NCI-H187 treated with DMSO at 0.1 percent for 48 hours (cell line): ENCODE results near the gene ATP2C2.
"Not testable (repeated sequence)": the region's sequence is repeated elsewhere in the genome, so short reads cannot be mapped to it uniquely, and the experiment has no call there.

Experiments used
- DNase-seq: peaks from one replicate; lab custom pipeline; 2025; lab: John Stamatoyannopoulos, UW

The ATP2C2 gene

DNA sequence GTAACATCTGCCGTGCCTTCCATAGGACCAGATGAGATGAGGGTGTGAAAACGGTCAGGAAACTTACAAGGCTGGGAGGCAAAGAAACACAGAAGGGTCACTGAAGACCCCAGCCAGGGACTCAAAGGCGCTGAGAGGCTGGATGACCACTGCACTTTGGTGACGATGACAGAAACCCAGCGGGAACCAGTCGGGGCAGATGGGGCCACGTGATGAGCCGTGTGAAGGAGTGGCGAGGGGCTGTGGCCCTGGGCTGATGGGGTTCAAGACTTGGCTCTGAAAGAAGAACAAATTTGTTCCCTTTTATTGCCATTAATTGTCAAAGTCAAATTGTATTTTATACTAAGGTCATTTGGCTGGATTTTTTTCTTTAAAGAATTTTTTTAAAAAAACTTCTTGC, 28.6 kb upstream of the ATP2C2 start:
- no peak for DNase-seq

DNA sequence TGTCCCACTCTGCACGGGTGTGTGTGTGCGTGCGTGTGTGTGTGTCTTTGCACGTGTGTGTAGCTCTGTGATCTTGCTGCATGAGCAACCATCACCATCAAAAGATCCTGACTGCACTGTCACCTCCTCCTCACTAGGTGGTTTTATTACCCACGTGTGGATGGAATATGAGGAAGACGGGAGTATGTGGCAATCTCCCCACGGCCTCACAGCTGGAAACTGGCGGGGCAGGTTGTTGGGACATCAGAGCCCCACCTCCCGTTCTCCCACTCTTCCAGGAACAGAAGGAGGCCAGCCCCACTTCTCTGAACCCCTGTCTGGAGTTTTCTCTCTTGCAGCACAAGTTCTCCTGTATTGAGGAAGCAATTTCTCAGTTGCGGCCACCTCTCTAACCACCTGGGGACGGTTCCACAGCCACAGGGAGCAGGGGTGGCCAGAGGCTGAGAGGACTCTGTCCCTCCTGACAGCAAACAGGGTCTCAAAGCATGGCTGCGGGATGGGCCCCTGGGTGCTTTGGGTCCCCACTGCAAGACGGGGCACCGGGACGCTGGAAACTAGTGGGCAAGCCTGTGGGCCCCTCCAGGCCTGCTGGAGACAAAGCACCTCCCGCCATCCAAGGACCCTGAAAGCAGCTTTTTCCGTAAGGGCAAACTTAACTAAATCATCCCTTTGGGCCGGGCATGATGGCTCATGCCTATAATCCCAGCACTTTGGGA, 27.9 kb upstream of the ATP2C2 start:
- DNase-seq: no peak

GRCh38 chr16:84341528-84342295, 26.6 kb upstream of the ATP2C2 start:
- DNase-seq: no peak

- not testable (repeated sequence) for DNase-seq
Observed at GRCh38 chr16:84343800-84344199, 24.5 kb upstream of the ATP2C2 start.

- no peak for DNase-seq
Observed at GRCh38 chr16:84344781-84345180, 23.6 kb upstream of the ATP2C2 start.

DNA sequence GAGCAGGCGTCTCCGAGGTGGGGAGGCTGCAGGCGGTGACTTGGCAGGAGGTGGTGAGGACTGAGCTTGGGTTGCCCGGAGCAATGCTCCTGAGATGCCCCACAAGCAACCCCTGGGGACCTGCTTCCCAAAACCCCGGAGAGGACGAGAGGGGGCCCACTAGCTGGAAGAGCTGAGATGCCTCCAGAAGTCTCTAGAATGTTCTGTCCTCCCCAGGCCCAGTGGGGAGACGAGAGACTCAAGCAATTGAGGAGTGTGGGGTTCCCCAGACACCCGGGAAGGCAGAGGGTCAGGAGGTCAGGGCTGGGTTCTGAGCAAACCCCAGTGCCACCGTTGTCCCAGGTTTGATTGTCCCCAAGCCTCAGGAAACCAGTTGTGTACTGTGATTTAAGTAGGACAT, 21.2 kb upstream of the ATP2C2 start:
- no peak for DNase-seq

DNA sequence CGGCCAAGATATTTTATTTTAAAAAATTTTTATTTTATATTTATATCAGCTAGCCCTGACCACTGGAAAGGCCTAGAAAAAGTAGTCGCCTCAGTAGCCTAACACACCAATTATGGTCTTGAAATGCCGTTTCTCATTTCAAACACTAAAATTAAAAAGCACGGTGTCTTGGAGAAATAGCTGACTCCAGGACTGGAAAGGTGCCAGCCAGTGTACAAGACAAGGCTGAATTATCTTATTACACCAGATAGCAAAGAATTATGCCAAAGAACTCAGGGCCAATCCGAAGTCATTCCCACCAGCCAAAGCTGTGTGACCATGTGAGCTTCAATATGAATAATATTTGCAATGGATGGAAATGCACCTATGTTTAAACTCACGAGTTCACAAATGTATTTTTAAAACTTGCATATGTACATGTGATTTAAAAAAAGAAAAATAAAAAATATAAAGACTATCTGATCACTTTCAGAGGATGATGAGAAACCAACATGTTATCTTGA, 19.9 kb upstream of the ATP2C2 start:
- no peak for DNase-seq

- no peak for DNase-seq
Observed at GRCh38 chr16:84349862-84350684, 18.3 kb upstream of the ATP2C2 start.

DNA sequence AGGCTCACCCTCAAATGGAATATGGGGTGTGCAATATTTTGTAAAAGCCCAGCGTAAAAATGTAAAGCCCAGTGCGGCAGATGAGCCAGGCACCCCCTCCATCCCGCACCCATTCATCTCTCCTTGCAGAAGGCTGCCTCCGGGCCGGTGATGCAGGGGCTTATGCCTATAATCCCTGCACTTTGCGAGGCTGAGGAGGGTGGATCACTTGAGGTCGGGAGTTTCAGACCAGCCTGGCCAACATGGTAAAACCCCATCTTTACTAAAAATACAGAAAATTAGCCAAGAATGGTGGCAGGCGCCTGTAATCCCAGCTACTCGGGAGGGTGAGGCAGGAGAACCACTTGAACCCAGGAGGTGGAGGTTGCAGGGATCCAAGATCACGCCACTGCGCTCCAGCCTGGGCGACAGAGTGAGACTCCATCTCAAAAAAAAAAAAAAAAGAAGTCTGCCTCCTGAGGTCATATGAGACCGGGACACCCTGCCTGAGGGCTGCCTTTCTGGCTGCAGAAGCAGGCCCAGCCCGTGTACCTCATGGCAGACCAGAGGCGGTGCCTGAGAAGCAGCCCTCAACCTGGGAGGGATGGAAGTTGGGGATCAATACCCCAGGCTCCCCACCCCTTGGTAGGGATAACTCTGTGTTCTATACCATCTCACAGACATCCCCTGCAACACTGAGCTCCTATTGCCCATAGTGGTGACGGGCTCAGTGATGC, 17.5 kb upstream of the ATP2C2 start:
- DNase-seq: no peak

DNA sequence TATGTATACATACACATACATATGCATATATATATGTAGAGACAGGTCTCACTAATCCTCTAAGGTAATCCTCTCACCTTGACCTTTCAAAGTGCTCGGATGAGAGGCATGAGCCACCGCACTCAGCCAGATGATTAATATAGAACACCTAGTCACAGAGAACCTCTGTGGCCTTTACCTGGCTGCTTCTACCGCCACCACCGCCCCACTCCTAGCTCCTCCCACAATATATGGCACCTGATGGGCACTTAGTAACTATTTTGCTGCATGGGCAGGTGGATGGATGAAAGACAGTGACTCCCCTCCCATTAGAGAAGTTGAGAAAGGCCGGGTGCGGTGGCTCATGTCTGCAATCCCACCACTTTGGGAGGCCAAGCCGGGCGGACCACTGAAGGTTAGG, 16.7 kb upstream of the ATP2C2 start:
- DNase-seq: no peak

- DNase-seq: no peak
Observed at GRCh38 chr16:84354306-84354705, 14.0 kb upstream of the ATP2C2 start.

GRCh38 chr16:84355149-84355548, 13.2 kb upstream of the ATP2C2 start:
- no peak for DNase-seq

- DNase-seq: no peak
Observed at GRCh38 chr16:84356176-84356575, 12.2 kb upstream of the ATP2C2 start.

DNA sequence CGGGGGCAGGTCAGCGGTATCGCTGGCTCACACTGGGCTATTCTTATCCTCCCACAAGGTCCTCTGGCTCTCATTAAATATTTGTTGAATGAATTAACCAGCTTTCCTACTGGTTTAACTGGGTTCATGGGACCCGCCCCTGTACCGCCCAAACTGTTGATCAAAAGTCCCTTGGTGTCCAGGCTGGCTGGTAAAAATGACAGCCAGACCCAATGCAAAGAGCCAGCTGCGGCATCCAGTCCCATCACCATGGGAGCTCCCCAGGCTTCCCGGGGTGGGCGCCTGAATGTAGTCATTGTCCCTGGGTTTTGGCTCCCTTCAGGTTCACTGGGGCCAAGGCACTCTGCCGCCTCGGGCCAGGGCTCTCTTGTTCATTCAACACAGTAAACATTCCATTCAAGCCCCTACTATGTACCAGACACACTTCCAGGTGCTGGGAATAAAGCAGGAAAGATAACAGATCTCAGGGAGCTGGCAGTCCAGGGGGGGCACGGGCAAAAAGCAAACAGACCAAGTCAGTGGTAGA, 11.7 kb upstream of the ATP2C2 start:
- DNase-seq: no peak

GRCh38 chr16:84357191-84357651, 11.1 kb upstream of the ATP2C2 start:
- no peak for DNase-seq

GRCh38 chr16:84358601-84359295, 9.6 kb upstream of the ATP2C2 start:
- no peak for DNase-seq

DNA sequence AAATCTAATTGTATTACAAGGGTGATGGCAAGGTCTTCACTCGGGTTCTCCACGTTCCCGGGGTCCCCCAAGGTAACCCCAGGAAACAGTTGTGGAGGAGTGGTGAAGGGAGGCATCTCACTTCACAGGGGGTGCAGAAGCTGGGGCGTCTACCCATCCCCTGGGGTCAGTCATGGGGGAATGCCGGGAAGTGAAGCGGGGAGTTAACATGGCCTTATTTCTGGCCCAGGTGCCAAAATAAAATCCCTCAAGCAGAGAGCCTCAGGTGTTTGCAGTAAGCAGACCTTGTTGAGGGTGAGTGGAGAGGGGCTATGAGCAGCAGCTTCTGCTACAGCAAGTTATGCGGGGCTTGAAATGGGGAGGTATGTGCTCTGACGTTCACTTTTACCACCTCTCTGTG, 9.0 kb upstream of the ATP2C2 start:
- DNase-seq: no peak

- DNase-seq: no peak
Observed at GRCh38 chr16:84360170-84360569, 8.2 kb upstream of the ATP2C2 start.

DNA sequence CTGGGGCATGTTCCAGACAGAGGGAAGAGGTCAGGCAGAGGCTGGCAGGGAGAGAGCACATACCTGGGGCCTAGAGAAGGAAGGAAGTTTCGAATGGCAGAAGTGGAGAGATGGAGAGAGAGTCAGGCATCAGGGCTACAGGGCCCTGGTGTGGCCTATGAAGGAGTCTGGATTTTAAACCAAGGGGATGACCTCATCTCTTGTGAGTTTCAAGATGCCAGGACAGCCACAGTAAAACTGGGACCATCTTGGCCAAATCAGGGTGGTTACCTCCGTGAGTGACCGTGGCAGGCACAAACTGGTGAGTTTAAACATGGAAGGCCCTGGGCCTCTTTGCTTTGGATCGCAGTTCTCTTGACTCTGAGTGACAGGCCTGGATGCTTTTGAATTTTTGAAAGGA, 7.6 kb upstream of the ATP2C2 start:
- no peak for DNase-seq

GRCh38 chr16:84361546-84361945, 6.8 kb upstream of the ATP2C2 start:
- no peak for DNase-seq

DNA sequence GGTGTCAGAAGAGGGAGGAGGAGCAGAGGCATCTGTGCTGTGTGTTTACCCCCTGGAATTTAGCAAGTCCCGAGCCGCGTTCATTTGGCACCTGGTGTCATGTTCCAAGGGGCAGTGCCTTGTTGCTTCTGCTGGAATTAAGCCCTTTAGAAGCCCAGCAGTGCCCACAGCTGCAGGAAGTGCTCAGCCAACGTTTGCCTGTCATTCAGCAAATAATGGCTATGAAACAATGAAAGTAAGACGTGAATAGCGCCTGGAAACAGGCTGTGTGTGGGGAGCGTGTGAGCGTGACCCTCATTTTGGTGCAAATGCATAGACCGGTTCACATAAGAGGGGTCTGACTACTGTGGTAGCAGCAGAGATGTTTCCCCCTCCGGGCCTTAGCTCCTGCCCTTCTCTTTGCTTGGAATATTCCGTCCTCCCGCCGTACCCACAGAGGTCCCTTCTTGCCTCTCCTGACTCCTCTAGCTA, 5.8 kb upstream of the ATP2C2 start:
- DNase-seq: no peak
